ENCODE measurements around the gene ATG101.

The ATG101 gene

GRCh38 chr12:52086944-52087835 lies 17.4 kb downstream of the ATG101 start:
- H3K4me3 ChIP-seq (ENCODE audit: low read length), result no peak overlapping the region
- no peak for DNase-seq (ENCODE audit: low read depth)

GRCh38 chr12:52087961-52088820 lies 18.4 kb downstream of the ATG101 start:
- DNase-seq (ENCODE audit: low read depth), result no peak
- no peak overlapping the region for H3K4me3 ChIP-seq (ENCODE audit: low read length)
- no peak for TF ChIP-seq CTCF (IDR thresholded peaks at IDR 0.05; ENCODE audit: insufficient read depth, low read depth, low read length, missing control alignments)

More at GRCh38 chr12:52086944-52087835, 17.4 kb downstream of the ATG101 start:
- TF ChIP-seq CTCF (IDR thresholded peaks at IDR 0.05; ENCODE audit: insufficient read depth, low read depth, low read length, missing control alignments), result no peak

GRCh38 chr12:52089491-52089890 lies 19.7 kb downstream of the ATG101 start:
- no peak for DNase-seq (ENCODE audit: low read depth)
- no peak for TF ChIP-seq CTCF (IDR thresholded peaks at IDR 0.05; ENCODE audit: insufficient read depth, low read depth, low read length, missing control alignments)
- no peak overlapping the region for H3K4me3 ChIP-seq (ENCODE audit: low read length)

- no peak overlapping the region for H3K4me3 ChIP-seq (ENCODE audit: low read length)
- no peak for DNase-seq (ENCODE audit: low read depth)
- TF ChIP-seq CTCF (IDR thresholded peaks at IDR 0.05; ENCODE audit: insufficient read depth, low read depth, low read length, missing control alignments), result no peak
Observed at GRCh38 chr12:52090291-52090690, 20.5 kb downstream of the ATG101 start.

- no peak for DNase-seq (ENCODE audit: low read depth)
- TF ChIP-seq CTCF (IDR thresholded peaks at IDR 0.05; ENCODE audit: insufficient read depth, low read depth, low read length, missing control alignments), result no peak
- H3K4me3 ChIP-seq (ENCODE audit: low read length), result no peak overlapping the region
Observed at GRCh38 chr12:52091061-52091460, 21.3 kb downstream of the ATG101 start.

GRCh38 chr12:52091869-52092268 lies 22.1 kb downstream of the ATG101 start:
- no peak overlapping the region for H3K4me3 ChIP-seq (ENCODE audit: low read length)
- no peak for TF ChIP-seq CTCF (IDR thresholded peaks at IDR 0.05; ENCODE audit: insufficient read depth, low read depth, low read length, missing control alignments)
- no peak for DNase-seq (ENCODE audit: low read depth)
